Esophagus muscularis mucosa (tissue), 4 donors: Measurements from ENCODE around the gene NUP210. TPM values are rescaled to one million over a fixed set of nuclear protein-coding genes. Genes with fewer than 3 reads are reported as not detected.

Experiments used
- DNase-seq: peaks from one replicate; pipeline ENCODE4 v3.0.0-alpha.2; 2017; ENCODE audit errors: extremely low spot score
- H3K27ac ChIP-seq, 4 donors: fragments of 200-600 bp; sonication (generic); replicated peaks in 1 of 4; 1 replicate in 3 of 4; 2 replicates in 1 of 4; pipeline ENCODE4 v1.5.1; 2016 to 2019; ENCODE audit warnings: mild to moderate bottlenecking in 1 of 4
- H3K27me3 ChIP-seq, 4 donors: fragments of 200-600 bp; sonication (generic); one replicate each; pipeline versions ENCODE4 v1.5.1 to v1.6.0; 2016 to 2019
- H3K36me3 ChIP-seq, 4 donors: fragments of 200-600 bp; sonication (generic); one replicate each; pipeline ENCODE4 v1.5.1; 2016 to 2019
- H3K4me1 ChIP-seq, 4 donors: fragments of 200-600 bp; sonication (generic); one replicate each; pipeline ENCODE4 v1.5.1; 2016 to 2019
- H3K4me3 ChIP-seq, 4 donors: fragments of 200-600 bp; sonication (generic); 1 replicate in 2 of 4; 2 replicates in 2 of 4; pipeline ENCODE4 v1.5.1; 2016 to 2019; ENCODE audit warnings: mild to moderate bottlenecking in 4 of 4, moderate library complexity in 1 of 4
- H3K9me3 ChIP-seq, 4 donors: fragments of 200-600 bp; sonication (generic); 1 replicate in 3 of 4; 2 replicates in 1 of 4; pipeline ENCODE4 v1.5.1; 2016 to 2019
- EP300 ChIP-seq: sonication (generic); formaldehyde crosslinking; IDR thresholded peaks from one replicate; pipeline ENCODE4 v1.6.1; 2017; ENCODE audit warnings: antibody characterized with exemption
- POLR2A ChIP-seq: fragments of 450-650 bp; IDR thresholded peaks from one replicate; pipeline ENCODE4 v1.6.1; 2017; ENCODE audit warnings: antibody characterized with exemption, moderate library complexity, mild to moderate bottlenecking, low read depth
- POLR2AphosphoS5 ChIP-seq, 2 donors: sonication (generic); formaldehyde crosslinking; IDR thresholded peaks; one replicate each; pipeline ENCODE4 v1.6.1; 2017; ENCODE audit warnings: antibody characterized with exemption in 2 of 2
- WGBS: methylation state at CpG from one replicate; pipeline ENCODE4 v1.1.5; 2018; 5-methylcytosine and 5-hydroxymethylcytosine counted together
- intact Hi-C: fragments of 100-400 bp; cut with DNase I; formaldehyde crosslinking; loops from one replicate; pipeline ENCODE4 v1.15.1; 2023
- total RNA-seq, 4 donors: library from RNA; depleted of rRNA; stranded (reverse); fragments of >200 nt; gene quantifications; one replicate each; pipeline versions ENCODE4 v1.1.0 to v1.2.1, GENCODE V29; 2016
- TF ChIP-seq, protein P1 (sequence below), 3 experiments: fragments of 200-600 bp in 2 of 3; fragments of 450-650 bp in 1 of 3; sonication (generic) in 2 of 3; IDR thresholded peaks; one replicate each; pipeline ENCODE4 v1.5.1; 2017 to 2019; ENCODE audit warnings: antibody characterized with exemption in 3 of 3, mild to moderate bottlenecking in 2 of 3, moderate library complexity in 1 of 3

Gene NUP210
- total RNA-seq, 4 donors from 2014 or later, result 2.5 to 5.2 (median 4.2) TPM

DNA sequence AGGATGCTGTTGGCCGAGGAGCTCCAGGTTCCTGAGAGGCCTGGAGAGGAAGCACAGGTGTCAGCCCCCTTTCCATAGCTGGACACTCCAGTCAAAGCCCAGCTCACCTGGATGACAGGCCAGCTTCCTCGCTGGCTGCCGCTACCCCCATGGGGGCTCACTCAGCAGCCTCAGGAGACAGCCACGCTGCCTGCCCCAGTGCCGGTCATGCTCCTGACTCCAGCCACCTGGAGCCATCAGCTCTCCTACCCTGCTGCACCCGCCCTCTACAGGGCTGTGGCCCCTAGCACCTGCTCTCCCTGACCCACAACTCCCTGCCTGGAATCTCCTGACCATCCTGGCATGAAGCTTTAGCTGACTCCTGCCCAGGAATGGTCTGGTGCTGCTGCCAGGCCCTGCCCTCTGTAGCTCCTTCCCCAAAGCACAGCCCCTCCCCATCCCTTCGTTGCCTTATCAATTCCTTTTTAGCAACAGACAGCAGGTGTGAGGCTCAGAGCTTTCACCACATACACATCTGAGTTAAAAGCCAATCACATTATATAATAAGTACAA is 94.2 kb downstream of the NUP210 start:
- DNase-seq, result no peak
- peaks cover 0 to 80% (median 33%) of the 10 kb centered on the region in 4 donors for H3K36me3 ChIP-seq
- H3K4me1 ChIP-seq, result no peaks in the 10 kb centered on the region
- no peak for TF ChIP-seq POLR2AphosphoS5 (IDR thresholded peaks at IDR 0.05)
- no peak for TF ChIP-seq EP300
- TF ChIP-seq, protein P1, sequence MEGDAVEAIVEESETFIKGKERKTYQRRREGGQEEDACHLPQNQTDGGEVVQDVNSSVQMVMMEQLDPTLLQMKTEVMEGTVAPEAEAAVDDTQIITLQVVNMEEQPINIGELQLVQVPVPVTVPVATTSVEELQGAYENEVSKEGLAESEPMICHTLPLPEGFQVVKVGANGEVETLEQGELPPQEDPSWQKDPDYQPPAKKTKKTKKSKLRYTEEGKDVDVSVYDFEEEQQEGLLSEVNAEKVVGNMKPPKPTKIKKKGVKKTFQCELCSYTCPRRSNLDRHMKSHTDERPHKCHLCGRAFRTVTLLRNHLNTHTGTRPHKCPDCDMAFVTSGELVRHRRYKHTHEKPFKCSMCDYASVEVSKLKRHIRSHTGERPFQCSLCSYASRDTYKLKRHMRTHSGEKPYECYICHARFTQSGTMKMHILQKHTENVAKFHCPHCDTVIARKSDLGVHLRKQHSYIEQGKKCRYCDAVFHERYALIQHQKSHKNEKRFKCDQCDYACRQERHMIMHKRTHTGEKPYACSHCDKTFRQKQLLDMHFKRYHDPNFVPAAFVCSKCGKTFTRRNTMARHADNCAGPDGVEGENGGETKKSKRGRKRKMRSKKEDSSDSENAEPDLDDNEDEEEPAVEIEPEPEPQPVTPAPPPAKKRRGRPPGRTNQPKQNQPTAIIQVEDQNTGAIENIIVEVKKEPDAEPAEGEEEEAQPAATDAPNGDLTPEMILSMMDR (IDR thresholded peaks at IDR 0.05), result no peak
- TF ChIP-seq POLR2A, result no peak
- no peak overlapping the region for H3K4me3 ChIP-seq
- no peaks in the 10 kb centered on the region for H3K9me3 ChIP-seq
- no peak overlapping the region for H3K27ac ChIP-seq
- WGBS, result 87% methylated on average over 6 of the region's 7 CpGs
- H3K27me3 ChIP-seq, result no peaks in the 10 kb centered on the region
- intact Hi-C loops, result no loop called here

DNA sequence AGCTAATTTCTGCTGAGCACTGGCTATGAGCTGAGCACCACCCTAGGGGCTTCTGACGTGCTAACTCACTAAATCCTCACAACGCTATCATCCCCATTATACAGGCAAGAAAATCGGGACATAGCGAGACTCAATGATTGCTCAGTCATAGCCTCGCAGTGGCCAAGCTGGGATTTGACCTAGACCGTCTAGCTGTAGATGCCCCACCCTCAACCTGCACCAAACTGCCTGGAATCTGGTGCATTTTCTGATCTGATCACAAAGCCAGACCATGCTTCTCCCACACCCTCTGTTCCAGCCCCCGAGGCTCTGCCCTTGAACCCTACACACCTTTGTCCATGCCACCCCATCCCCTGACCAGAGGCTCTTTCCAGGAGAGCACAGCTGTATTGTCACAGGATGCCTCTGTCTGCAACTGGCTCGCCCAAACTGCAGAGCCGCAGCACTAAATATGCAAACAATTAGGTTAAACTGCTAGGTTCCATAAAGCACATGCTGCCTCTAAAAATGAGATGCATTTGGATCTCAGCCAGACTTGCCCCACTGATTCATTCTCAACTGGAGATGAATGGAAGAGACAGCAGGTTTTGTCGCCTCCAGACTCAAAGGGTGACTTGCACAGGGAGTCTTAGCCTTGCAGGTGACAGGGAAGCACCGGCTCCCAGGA is 95.2 kb downstream of the NUP210 start:
- intact Hi-C loops, result no loop called here
- H3K27ac ChIP-seq, result no peak overlapping the region
- no peak overlapping the region for H3K4me3 ChIP-seq
- 88% methylated on average over 10 of the region's 11 CpGs for WGBS
- peaks cover 0 to 83% (median 34%) of the 10 kb centered on the region in 4 donors for H3K36me3 ChIP-seq
- DNase-seq, result no peak
- H3K4me1 ChIP-seq, result no peaks in the 10 kb centered on the region
- no peaks in the 10 kb centered on the region for H3K27me3 ChIP-seq
- no peak for TF ChIP-seq POLR2AphosphoS5 (IDR thresholded peaks at IDR 0.05)
- TF ChIP-seq, protein P1 (IDR thresholded peaks at IDR 0.05), result no peak
- TF ChIP-seq POLR2A, result no peak
- no peak for TF ChIP-seq EP300
- no peaks in the 10 kb centered on the region for H3K9me3 ChIP-seq

DNA sequence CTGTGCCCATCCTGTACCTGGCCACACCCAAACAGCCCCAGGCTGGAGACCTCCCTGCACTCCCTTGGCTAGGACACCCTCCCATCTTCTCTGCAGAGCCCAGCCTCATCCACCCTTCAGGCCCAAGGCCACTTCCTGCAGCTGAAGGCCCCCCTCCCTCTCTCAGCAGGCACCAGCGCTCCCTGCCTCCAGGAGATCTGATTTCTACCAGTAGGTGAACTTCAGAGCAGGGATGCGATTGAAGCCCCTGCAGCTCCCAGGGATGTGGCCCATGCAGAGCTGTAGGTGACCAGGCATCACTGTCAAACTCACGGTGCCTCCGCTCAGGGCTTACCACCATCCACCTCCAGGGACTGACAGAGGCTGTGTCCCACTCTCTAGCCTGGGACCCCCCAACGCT is 96.3 kb downstream of the NUP210 start:
- H3K4me3 ChIP-seq, result no peak overlapping the region
- intact Hi-C loops, result no loop called here
- H3K9me3 ChIP-seq, result no peaks in the 10 kb centered on the region
- no peaks in the 10 kb centered on the region for H3K4me1 ChIP-seq
- H3K27me3 ChIP-seq, result no peaks in the 10 kb centered on the region
- 82% methylated on average over 5 of the region's 5 CpGs for WGBS
- no peak for TF ChIP-seq EP300
- TF ChIP-seq, protein P1 (IDR thresholded peaks at IDR 0.05), result no peak
- no peak for TF ChIP-seq POLR2A
- no peak for TF ChIP-seq POLR2AphosphoS5 (IDR thresholded peaks at IDR 0.05)
- DNase-seq, result no peak
- H3K27ac ChIP-seq, result no peak overlapping the region
- peaks cover 0 to 85% (median 36%) of the 10 kb centered on the region in 4 donors for H3K36me3 ChIP-seq

DNA sequence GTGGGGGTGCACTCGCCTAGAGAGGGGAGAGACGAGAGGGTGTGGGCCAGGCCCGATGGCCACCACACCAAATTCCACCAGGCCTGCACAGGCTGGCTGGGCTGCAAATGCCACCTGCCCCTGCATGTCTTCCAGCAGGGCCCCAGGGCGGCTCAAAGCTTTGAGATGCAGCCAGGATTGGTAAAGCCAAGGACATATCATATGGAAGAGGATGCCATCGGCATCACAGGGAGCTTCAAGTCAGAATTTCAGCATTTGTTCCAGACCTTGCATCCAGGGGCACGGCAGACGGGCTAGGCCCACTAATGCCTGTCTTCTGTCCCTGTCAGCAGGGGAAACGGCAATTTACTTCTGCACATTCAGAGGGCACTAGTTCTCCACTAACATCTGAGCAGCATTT is 97.8 kb downstream of the NUP210 start:
- Histone ChIP-seq H3K36me3 (peaks cover 0 to 85% (median 37%) of the 10 kb centered on the region in 4 donors), H3K4me1 (no peaks in the 10 kb centered on the region), H3K27me3 (no peaks in the 10 kb centered on the region), H3K27ac (no peak overlapping the region), H3K9me3 (no peaks in the 10 kb centered on the region), H3K4me3 (no peak overlapping the region)
- no peak for DNase-seq
- 91% methylated on average over 8 of the region's 8 CpGs for WGBS
- intact Hi-C loops, result no loop called here
- TF ChIP-seq, protein P1 (IDR thresholded peaks at IDR 0.05), result no peak
- TF ChIP-seq EP300 (no peak), POLR2AphosphoS5 (IDR thresholded peaks at IDR 0.05) (no peak), POLR2A (no peak)
